GM12878 (cell line): ENCODE measurements around the gene CFAP97D2. TPM values are rescaled to one million over a fixed set of nuclear protein-coding genes. Genes with fewer than 3 reads are reported as not detected.

Experiments
- BMI1 ChIP-seq: fragments of 450-650 bp; IDR thresholded peaks from 2 replicates; pipeline ENCODE4 v1.6.1; 2016; ENCODE audit warnings: mild to moderate bottlenecking, moderate library complexity, borderline replicate concordance
- CBX3 ChIP-seq: fragments of 200-600 bp; sonication (generic); IDR thresholded peaks from 2 replicates; pipeline ENCODE4 v1.6.1; 2016; ENCODE audit warnings: low read depth, borderline replicate concordance
- ELK1 ChIP-seq: IDR thresholded peaks from 2 replicates; pipeline ENCODE4 v1.6.1; 2012; ENCODE audit warnings: low read depth, low read length, improper control_type of control experiment
- MLLT1 ChIP-seq: fragments of 450-650 bp; IDR thresholded peaks from 2 replicates; pipeline ENCODE4 v1.6.1; 2016; ENCODE audit warnings: mild to moderate bottlenecking
- NFIC ChIP-seq: IDR thresholded peaks from 2 replicates; pipeline ENCODE4 v1.6.1; 2012; ENCODE audit warnings: low read depth, mild to moderate bottlenecking, inconsistent platforms, low read length, moderate library complexity
- ZBTB4 ChIP-seq: fragments of 450-650 bp; formaldehyde crosslinking; IDR thresholded peaks from 2 replicates; pipeline ENCODE4 v1.4.0; 2022; ENCODE audit warnings: mild to moderate bottlenecking, moderate library complexity
- ZNF24 ChIP-seq: fragments of 450-650 bp; IDR thresholded peaks from 2 replicates; pipeline ENCODE4 v1.6.1; 2017; ENCODE audit warnings: antibody characterized with exemption, mild to moderate bottlenecking
- polyA plus RNA-seq, 11 experiments: library from polyadenylated mRNA; depleted of rRNA in 4 of 11; unstranded in 6 of 11; stranded (reverse) in 5 of 11; fragments of >200 nt; fragmentation: Nextera tagmentation in 4 of 11; fragmentation: Illumina TruSeq in 1 of 11; extraction: Ambion mirVana in 4 of 11; extraction: Trizol in 1 of 11; gene quantifications; 1 replicate in 1 of 11; 2 replicates in 10 of 11; pipeline versions ENCODE4 v1.2.1 to v1.2.3, GENCODE V29; 2011 to 2016; ENCODE audit warnings: inconsistent platforms in 2 of 11, missing spikeins in 2 of 11, low read depth in 1 of 11
- total RNA-seq, 4 experiments: library from RNA; depleted of rRNA in 3 of 4; stranded (reverse); fragments of >200 nt in 3 of 4; fragmentation: Illumina TruSeq in 1 of 4; extraction: Trizol in 1 of 4; gene quantifications; 2 replicates each; pipeline versions ENCODE4 v1.2.1 to v1.2.3, GENCODE V29; 2013 to 2021

CFAP97D2 gene
- total and polyA plus RNA-seq, 10 of the 15 experiments (the other 5 are each of a cell fraction or from before 2014, with no cell fraction given) = not detected

GRCh38 chr13:114261328-114261965 lies 82.4 kb downstream of the CFAP97D2 start (continued):
- TF ChIP-seq ZBTB4 (CRISPR knock-in tag) = no peak
- TF ChIP-seq BMI1 = no peak
- TF ChIP-seq CBX3 = no peak
- TF ChIP-seq MLLT1 = no peak
- TF ChIP-seq ZNF24 = no peak
- TF ChIP-seq ELK1 = no peak
- TF ChIP-seq NFIC = no peak
